MM.1S (cell line): Measurements from ENCODE around the gene USP46.

Source experiments
- EZH2 ChIP-seq: fragments of 300-600 bp; sonication (generic); optimal IDR thresholded peaks from 2 replicates; pipeline ENCODE3; 2017; ENCODE audit warnings: low read depth, mild to moderate bottlenecking, antibody characterized with exemption, low read length, mixed read lengths
- EZH2phosphoT487 ChIP-seq: fragments of 300-600 bp; sonication (generic); IDR thresholded peaks from 2 replicates; pipeline ENCODE4 v1.6.1; 2018; ENCODE audit warnings: antibody characterized with exemption, low read length
- TF ChIP-seq, protein P1 (sequence below): fragments of 300-600 bp; sonication (generic); IDR thresholded peaks from 2 replicates; pipeline ENCODE4 v1.5.1; 2016; ENCODE audit warnings: antibody characterized with exemption, low read length, mixed read lengths

DNA sequence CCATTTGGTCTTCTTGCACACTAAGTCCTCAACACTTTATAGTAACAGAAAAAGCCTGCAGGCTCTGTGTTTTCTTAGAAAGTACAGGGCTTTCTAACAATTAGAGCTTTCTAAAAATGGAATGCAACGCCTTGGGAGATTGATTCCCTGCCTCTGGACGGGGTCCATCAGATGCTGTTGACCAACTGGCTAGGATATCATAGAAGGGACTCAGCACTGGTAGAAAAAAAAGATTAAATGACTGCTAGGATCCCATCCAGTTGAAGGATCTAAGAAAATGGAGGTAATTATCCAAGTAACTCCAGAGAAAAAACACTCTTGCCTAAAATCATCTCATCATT lies 39.5 kb downstream of the USP46 start:
- TF ChIP-seq, protein P1, sequence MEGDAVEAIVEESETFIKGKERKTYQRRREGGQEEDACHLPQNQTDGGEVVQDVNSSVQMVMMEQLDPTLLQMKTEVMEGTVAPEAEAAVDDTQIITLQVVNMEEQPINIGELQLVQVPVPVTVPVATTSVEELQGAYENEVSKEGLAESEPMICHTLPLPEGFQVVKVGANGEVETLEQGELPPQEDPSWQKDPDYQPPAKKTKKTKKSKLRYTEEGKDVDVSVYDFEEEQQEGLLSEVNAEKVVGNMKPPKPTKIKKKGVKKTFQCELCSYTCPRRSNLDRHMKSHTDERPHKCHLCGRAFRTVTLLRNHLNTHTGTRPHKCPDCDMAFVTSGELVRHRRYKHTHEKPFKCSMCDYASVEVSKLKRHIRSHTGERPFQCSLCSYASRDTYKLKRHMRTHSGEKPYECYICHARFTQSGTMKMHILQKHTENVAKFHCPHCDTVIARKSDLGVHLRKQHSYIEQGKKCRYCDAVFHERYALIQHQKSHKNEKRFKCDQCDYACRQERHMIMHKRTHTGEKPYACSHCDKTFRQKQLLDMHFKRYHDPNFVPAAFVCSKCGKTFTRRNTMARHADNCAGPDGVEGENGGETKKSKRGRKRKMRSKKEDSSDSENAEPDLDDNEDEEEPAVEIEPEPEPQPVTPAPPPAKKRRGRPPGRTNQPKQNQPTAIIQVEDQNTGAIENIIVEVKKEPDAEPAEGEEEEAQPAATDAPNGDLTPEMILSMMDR: no peak
- TF ChIP-seq EZH2phosphoT487 (no peak), EZH2 (no peak)
